LoVo (cell line): Measurements from ENCODE around the gene MAN2A1.

Experiments
- DNase-seq: peaks from one replicate; pipeline ENCODE4 v3.0.0-alpha.2; 2016; ENCODE audit warnings: low spot score

MAN2A1 gene

DNA sequence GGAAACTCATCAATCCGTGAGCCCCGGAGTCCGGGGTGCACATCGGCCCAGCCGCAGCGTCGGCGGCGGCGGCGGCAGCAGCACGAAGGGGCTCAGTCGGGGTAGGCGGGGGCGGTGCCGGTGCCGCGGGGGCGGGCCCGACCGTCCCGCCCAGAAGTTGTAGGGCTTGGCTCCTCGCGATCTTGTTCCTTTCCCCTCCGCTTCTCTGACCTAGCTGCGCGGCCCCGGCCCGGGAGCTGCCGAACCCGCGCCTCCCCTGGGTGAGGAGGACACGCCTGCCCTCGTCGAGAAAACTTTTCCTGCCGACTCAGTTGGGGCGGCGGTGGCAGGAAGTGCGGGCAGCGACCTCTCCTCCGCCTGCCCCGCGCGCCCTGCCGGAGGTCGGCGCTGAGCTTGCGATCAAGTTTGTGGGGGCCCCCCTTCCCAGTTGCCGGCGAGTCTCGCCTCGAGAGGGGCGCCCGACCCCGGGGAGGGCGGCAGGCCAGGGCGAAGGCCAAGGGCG, at the start of gene MAN2A1:
TSS of gene MAN2A1 (plus strand) at position 188 of the 502 bp plus-strand sequence. CDS start 491 bp downstream, outside the sequence.
- DNase-seq, result peak; percentile 84

DNA sequence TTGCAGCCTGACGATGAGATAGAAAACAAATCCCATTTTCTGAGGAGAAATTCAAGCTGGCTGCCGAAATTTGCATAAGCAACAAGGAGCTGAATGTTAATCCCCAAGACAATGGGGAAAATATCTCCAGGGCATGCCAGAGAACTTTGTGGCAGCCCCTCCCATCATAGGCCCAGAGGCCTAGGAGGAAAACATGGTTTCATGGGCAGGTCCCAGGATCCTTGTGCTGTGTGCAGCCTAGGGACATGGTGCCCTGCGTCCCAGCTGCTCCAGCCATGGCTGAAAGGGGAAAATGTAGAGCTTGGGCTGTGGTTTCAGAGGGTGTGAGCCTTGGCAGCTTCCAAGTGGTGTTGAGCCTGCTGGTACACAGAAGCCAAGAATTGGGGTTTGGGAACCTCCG, 48.8 kb upstream of the MAN2A1 start:
- no peak for DNase-seq

DNA sequence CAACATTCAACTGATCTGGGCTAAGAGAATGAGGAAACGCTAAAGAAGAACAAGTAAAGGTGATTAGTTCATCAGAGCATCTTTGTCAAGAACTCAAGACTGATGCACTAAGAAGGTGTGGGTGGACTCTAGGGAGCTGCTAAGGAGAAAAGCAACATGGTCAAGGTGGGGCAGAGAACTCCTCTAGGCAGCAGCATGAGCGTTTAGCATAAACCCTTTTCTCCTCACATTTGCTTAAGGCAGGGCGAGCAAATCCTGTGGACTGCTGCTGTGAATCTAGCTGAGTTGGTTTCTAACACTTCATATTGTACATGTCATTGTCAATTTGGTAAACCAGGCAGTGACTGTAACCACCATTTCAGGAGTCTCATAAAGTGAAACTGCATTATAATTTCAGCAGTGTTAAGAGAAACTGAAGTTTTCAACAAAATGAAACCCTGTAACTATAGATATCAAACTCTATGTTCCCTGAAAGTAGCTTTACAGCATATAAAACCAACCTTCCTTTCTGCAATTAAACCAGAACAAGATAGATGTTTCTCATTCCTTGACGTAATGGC, 45.9 kb upstream of the MAN2A1 start:
- DNase-seq, result no peak

DNA sequence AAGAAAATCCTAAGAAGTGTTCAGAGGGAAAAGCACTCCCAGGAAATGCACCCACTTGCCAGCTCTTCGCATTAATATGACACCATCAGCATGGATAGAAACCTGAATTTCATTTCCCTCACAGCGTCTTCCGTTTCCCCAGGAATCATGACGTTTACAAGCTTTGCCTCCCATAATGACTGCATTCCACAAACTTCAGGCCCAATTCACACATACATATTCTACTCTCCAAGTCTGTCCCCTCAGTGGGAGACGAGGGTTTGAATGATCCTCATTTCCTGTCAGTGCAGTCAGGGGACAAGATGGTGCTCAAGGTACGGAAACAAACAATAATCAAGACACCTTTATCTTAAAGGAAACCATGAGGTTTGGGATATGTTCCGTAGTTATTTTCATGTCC, 44.9 kb upstream of the MAN2A1 start:
- no peak for DNase-seq

DNA sequence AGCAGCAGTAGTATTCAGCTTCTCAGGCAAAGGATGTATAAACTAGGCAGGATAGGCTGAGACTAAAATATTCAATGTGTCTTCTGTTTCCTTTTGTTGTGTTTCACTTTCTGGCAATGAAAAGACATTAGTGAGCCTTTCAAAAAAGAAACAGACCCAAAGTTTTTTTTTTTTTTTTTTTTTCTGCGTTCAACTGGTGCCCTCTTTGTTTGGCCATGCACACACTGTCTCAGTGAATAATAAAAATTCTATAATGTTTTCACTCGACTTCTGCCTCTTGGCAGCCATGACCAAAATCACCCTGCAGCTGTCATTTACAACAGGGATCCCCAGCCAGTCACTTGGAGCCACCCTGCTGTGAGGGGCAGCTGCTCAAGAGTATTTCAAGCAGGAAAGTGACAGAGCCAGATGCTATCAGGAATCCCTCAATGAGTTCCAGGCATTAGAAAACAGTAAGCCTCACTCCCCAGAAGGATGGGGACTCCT, 44.0 kb upstream of the MAN2A1 start:
- no peak for DNase-seq

DNA sequence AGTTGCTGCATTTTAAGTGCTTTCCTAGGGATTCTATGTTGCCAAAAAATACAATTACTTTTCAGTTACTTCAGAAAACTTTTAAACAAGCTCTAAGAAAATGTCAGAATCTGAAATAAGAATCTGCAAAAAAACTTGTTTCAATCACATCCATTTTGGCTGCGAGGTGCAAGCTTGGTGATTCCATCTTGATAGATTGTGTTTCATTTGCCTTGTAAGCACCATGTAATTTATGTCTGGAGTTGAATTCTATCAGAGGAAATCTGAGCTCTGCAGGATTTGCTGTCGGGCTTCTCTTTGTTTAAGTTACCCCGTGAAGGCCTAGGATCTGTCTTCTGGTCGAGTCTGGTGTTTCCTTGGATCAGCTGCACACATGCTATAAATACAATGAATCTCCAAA, 40.4 kb upstream of the MAN2A1 start:
- no peak for DNase-seq

DNA sequence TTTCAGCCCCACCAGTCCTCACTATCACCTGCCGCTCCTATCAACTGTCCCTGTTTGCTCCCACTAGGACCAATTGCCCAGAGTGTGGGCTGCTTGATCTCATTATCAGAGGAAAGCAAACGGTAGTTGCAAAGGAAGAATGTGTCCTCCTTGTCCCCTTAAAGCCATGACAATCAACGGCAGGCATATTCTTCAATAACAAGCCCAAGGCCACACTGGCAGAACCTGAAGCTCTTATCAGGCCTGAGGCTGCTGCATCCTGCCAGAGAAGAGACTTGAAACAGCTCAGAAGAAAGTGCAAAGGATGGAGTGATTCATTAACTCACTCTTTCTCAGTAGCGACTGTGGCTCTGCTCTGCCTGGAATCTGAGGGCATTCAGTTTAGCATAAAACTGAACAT, 39.2 kb upstream of the MAN2A1 start:
- no peak for DNase-seq

DNA sequence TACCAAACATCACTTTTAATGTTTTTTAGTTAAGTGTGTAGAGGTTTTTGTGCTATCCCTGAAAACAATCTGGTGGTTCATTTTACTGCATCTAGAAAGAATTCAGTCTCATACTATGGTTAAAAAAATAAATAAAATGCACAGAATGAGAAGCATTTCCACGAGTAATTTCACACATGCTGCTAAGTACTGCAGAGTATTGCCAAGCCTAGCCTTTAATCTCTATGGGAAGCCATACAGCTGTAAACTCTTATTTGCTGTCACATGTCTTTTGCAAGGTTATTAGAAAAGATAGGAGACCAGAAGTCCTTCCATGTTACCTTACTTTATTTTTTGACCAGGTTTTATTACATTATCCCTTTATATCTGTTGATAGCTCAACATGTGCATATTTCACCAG, 37.6 kb upstream of the MAN2A1 start:
- DNase-seq, result no peak

DNA sequence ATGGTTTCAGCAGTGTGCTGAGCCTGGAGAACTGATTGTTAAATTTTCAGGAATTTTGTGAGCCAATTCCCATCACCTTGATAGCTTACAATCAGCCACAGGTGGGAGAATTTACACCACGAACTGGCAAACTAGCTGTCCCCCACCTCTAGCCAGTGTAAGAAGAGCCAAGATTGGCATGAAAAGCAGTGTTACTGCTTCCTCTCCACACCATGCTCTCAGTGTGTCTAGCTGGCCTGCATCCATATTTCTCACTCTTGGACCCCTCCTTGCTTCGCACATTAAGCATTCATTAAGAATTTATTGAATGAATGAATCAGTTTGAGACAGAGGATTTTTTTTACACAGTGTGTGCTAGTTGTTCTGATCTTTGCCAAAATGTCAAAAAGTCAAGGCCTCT, 36.7 kb upstream of the MAN2A1 start:
- DNase-seq, result no peak

DNA sequence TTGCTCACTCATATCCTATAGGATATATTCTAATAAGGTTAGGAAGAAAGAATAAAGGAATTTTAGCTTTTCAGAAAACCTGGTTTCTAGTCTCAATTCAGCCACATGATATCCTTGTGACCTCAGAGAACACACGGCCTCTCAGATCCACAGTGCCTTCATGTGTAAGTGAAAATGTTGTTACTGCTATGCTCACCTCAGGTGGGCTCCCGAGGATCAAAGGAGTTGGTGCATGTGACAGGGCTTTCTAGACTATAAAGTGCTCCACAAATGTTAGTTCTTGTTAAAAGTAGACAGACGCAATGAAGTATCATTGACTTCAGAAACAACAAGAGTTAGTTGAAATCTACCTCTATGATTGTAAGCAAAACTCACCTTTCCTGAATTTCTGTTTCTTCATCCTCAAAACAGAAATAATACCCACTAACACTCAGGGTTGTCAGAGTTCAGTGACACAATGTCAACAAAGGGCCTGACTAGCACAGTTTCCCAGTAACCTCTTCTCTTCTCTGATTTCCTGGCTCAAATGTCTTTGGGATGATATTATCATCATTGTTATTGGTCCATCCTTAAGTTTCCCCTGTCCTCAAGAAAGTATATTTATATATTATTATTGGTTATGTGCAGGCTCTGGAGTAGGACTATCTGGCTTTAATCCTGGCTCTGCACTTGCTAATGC, 36.0 kb upstream of the MAN2A1 start:
- DNase-seq, result no peak

DNA sequence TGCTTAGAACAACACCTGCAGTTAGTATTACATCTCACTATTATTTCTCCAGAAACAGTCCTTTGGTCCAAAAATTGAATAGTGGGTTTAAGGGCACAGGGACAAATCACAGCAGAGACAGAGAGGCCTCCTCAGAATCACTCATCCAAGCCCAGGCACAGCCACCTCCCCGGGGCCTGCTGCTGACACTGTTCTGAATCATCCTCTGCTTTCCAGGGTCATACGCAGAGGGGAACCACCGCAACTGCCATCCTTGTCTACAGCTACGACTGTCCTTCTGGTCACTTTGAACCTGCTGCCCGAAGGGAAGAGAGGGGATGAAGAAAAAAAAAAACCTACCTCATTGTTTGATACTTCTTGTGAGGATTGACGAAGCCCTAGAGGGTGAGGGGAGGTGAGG, 35.3 kb upstream of the MAN2A1 start:
- DNase-seq, result no peak

DNA sequence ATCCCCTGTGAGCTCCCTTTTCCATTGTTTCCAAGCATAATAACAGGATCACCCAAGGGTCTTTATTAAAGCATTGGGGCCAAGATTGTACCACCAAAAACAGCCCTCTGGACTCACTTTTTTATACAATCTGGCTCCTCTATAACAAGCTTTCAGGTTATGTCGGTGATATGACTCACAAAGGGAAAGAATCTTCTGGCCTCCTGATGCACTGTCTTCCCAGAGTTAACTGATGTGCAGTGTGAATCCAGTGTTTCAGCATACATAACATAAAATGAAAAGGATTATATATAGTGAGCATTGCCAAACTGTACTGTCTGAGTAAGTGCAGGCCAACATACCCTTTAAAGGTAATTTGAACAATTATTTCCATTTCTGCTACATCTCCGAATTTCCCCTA, 33.9 kb upstream of the MAN2A1 start:
- no peak for DNase-seq

DNA sequence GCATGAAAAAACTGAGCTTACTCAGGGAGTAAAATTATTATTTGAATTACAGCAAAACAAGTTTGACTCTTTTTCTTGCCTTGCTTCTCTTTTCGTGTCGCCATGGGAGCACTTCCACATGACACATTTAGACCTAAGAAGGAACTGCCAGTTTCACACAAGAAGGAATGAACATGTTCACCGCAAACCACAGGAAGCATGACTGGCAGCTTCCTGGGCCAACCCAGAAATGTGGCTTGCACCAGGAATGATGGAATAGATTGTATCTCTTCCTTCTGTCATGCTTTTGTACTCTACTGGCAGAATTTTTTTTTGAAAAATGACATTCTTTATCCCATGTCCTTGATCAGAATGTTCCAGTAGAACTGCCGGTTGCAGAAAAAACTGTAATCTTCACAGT, 32.9 kb upstream of the MAN2A1 start:
- DNase-seq, result no peak

DNA sequence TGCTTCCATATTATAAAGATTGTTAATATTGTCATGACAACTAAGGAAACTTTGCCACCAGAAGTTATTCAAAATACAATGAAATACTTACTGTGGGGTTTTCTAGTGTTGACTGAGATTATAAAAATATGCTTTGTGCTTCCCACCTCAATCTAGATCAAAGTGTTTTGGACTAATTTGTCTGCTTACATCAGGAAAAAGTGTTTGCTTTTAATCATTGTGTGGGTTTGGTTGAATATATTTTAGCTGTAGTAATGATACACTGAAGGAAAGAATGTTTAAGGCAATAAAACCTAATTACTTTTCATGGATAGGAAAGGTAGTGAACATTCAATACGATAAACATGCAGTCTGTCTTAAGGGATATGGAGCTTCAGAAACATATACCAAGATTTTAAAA, 29.8 kb upstream of the MAN2A1 start:
- DNase-seq, result no peak

DNA sequence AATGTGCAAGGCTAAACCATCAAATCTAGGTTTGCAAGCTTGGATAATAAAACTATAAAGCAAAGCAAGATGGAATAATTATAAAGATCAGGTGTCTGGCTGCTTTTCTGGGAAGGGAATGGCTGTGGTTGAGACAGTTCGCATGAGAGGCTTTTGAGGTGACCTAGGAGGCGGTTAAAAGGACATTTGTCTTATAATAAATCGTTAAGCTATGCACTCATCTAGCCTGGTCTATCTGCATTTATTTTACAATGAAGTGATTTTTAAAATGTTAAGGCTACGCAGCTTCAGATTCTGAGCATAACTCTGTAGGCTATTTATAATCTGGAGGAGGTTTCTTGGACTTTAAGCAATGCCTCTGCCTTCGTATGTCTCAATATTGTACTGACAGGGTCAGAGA, 29.4 kb upstream of the MAN2A1 start:
- no peak for DNase-seq

DNA sequence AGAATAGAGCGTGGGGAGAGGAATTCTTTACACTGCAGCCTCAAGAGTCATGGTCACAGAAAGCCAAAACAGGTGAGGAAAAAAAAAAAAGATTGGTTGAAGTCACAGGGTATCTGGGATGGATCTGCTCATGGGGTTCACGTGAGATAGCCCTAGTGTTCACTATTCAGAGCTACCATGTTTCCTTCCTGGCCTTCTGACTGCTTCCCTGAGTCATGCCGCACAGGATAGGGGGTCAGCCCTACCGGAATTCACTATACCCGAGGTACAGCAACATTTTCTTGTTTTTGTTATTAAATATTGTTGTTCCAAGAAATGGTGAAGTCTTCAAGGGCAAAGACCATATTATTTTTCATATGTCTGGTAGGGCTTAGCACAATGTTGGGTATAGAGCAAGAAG, 21.5 kb upstream of the MAN2A1 start:
- DNase-seq, result no peak

DNA sequence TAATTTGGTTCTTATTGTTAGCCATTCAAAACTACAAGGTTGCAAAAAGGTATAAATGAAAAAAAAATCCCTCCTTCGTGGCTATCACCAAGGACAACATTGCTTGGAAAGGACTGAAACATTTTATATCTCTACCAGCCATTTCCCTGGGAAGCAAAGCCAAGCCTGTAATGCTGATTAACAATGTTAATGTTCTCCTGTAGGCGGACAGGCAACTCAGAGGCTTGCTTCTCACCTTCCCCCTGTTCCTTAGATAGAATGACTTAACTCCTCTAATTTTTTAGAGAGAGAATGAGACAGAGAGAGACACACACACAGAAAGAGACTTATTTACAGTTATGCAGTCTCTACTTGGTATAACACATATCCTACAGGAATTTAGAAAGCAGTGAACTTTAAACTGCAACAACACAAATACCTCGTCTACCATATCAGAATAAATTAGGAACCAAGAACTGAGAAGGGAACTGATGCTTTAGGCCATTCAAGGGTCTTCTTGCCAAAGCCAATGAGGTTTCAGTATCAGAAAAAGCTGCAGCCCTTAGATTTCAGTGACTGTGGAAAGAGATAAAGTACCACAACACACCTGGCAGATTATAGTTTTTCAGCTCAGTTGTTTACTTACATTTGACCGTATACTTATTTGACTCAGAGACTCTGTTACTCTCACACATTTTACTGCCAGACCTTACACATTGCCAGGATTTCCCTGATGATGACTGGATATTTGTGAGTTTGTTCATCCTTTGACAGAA, 20.9 kb upstream of the MAN2A1 start:
- DNase-seq, result no peak

DNA sequence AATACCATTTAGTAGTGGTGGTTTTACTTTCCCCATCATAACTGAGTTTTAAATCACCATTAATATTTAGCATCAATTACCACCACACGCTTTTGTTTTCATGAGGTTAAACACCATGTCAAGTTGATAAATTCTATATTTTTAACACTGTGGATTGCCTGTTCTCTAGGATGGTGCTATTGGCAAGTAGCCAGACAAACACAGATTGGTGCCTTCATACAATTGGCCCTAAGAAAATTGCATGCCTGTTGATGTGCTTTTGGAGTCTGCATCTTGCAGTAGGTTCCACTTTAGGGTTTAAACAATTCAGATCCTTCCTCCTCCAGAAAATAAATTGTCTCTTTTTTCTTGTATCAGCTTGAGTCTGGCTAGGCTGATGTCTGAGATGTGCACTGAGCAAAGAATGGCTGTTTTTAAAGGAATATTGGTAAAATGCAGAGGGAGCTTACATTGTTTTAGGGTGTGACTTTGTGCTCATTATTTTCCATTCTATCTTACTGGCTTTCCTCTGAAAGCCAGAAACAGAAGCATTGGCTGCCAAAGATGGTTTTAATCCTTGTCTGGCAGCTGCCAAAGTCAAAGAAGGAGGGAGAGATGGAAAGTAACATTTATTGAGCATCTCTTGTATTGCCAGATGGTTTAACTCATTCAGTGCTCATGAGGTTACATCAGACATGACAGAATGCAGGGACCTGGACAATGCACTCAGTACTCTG, 19.6 kb upstream of the MAN2A1 start:
- DNase-seq, result no peak

DNA sequence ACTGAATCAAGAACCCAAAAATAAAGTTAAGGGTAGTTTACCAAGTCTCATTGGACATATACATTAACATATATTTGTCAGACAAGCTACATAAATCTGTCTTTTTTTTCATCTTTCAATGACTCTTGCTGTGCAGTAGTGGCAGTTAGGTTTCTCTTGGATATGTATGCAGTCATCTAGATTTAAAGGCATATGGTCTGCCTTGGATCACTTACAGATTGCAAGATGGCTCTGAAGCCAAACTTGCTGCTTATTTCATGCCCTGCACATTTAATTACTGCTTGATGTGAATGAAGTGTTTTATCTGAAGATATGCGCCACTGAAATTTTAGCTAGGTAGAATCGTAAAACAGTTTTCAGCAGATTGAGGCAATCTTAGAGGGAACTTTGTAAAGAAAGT, 18.6 kb upstream of the MAN2A1 start:
- DNase-seq, result no peak

DNA sequence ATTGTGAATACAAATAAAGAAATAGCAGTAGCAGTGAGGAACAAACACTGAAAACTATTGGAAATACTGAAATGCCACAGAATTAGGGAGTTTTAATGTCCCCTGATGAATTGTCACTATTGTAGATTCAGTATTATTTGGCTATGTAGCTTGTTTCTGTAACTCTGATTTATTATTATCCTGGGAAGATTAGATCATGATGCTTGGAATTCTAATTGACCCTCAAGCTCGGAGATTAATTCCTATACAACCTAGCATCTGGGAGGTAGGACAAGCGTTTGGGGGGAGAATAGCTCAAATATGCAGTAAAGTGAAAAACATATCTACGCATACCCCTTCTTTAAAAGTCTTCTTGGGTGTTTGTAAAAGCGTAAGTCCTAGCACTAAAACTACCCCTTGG, 15.1 kb upstream of the MAN2A1 start:
- no peak for DNase-seq

DNA sequence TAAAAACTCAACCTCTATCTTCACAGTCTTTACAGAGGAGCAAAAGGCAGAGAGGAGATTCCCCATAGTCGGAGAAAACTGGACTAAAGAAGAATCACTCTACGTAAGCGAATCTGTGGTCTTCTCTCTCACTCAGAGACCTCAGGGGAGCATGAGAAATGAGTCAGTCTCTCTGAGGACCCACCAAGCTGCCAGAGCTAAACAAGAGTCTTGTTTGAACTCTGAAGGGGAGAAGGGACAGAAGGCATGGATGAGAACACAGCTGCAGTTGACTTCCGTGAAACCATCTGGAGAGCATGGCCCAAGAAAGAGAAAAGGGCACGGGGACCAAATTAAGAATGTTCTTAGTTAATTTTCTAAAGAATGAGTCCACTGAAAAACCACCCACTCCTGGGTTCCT, 12.8 kb upstream of the MAN2A1 start:
- no peak for DNase-seq

DNA sequence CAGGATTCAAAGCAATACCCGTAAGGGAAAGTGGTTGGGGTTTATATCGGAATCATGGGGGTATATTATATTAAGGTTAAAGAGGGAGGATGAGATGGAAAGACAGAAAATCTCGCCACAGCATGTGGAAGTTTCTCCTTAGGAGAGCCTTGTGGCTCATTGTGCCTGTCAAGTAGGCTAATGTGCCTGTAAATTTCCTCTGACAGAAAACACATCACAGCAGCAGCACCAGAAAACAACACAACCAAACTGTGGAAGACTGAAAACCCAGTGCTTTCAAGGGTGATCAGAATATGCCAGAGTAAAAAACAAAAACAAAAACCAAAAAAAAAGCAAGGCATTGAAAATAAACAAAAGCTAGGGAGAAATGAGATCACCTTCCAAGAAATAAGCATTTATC, 11.3 kb upstream of the MAN2A1 start:
- no peak for DNase-seq

DNA sequence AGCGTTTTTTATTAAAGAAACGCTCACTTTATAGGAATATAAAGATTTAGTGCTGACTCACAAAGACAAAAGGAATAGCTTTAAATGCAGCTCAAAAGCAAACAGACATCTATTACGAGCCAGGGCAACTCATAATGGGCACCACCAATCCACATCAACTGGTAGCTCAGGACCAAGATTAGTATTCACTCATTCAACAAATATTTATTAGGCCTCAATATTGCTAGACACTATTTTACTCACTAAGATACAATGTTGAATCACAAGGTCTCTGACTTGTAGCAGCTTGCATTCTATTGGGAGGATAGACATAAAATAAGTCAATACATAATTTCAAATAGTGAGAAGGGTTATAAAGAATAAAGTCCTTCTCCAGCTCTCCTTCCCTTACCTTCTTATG, 8.0 kb upstream of the MAN2A1 start:
- DNase-seq, result no peak
